Measurements from ENCODE around the gene LARP1.
"Not testable (repeated sequence)": the region's sequence is repeated elsewhere in the genome, so short reads cannot be mapped to it uniquely, and the experiment has no call there.

Gene LARP1

DNA sequence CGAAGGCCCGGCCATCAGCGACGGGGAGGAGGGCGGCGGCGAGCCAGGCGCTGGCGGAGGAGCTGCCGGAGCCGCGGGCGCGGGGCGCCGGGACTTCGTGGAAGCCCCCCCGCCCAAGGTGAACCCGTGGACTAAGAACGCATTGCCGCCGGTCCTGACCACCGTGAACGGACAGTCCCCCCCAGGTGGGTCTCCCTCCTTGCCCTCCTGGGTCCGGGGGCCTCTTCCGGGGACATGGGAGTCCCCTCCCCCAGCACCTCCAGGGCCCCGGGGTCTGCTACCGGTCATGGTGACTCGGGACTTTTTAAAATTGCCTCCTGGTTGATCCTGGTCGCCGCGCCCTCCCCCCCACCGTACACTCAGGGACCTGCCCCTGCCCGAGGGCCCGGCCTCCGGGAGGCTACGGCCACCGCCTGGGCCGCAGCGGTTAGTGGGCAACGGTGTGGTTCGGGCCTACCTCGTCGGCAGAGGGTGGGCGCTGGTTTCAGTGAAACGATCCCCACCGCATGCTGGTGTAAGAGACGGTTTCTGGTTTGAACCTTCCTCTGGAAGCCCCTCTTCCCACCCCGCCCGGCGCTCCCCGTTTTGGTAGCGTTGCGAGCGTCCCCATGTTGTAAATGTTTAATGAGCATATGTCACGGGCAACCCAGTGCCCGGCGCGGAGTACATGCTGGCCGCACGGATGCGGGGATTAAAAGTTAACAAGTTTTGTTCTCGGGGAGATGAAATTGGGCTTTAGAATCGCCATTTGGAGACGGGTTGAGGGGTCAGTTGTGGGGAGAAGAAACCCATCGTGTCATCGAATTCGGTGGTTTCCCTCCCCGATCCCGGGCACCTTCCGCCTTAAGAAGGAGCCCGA, 1.1 kb downstream of the LARP1 start:
- Histone ChIP-seq H3K27ac (ENCODE audit: low read length) (peak overlapping the region; percentile 92), H3K9me3 (ENCODE audit: control insufficient read depth in 1 of 2, low read length in 2 of 2) (no peaks in the 10 kb centered on the region), H3K27me3 (ENCODE audit: low read depth, low read length) (no peaks in the 10 kb centered on the region), H3K4me3 (ENCODE audit: low read depth in 1 of 2, low read length in 2 of 2) (peak overlapping the region; percentile 91 to 94), H3K4me1 (ENCODE audit: control insufficient read depth in 1 of 2, insufficient read depth in 2 of 2, low read length in 2 of 2) (peaks cover 21 to 35% of the 10 kb centered on the region in 2 donors), H3K36me3 (ENCODE audit: control insufficient read depth in 1 of 2, insufficient read depth in 2 of 2, low read length in 2 of 2) (no peaks in the 10 kb centered on the region)

DNA sequence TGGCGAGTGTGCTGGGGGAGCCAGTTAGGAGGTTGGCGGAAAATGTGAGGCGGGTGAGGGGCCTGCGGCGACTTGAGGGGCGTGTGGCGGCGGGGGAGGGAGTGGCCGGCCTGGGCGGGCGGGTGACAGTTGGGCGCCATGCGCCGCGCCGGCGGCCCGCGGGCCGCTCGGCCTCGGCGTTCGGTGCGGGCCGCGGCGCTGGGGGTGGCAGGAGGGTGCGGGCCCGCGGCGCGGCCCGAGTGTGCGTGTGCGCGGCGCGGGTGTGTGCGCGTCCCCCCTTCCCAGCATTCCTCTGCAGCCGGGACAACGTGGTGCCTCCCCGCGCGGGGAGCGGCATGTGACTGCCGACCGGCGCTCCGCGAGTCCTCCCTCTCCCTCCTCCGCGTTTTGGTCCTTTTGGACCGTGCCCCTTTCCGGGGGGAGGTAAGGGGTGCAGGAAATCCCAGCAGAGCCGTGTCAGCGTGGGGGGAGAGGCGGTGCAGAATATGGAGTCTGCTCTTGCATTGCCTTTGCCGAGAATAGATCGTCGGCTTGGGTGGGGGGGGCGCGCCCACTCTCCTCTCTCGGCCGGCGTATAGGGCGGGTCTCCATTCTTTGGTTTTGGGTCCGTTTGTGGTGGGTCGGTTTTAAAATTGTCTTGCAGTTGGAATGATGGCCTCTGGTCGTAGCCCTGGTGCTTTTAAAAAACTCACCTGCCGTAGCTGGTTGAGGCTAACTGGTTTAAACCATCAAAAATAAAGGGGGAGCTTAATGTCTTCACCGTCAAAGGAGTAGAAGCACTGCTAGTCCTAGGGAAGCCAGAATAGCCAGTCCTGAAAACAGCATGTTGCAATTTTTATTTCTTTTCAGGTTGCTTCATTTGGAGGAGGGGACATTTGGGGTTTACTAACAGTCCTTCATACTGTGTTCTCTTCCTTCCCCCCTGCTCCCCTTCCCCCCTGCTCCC, 2.0 kb downstream of the LARP1 start:
- Histone ChIP-seq H3K4me1 (ENCODE audit: control insufficient read depth in 1 of 2, insufficient read depth in 2 of 2, low read length in 2 of 2) (peaks cover 24 to 43% of the 10 kb centered on the region in 2 donors), H3K9me3 (ENCODE audit: control insufficient read depth in 1 of 2, low read length in 2 of 2) (no peaks in the 10 kb centered on the region), H3K4me3 (ENCODE audit: low read depth in 1 of 2, low read length in 2 of 2) (peak overlapping the region; percentile 91 to 94), H3K27ac (ENCODE audit: low read length) (peak overlapping the region; percentile 92), H3K36me3 (ENCODE audit: control insufficient read depth in 1 of 2, insufficient read depth in 2 of 2, low read length in 2 of 2) (no peaks in the 10 kb centered on the region), H3K27me3 (ENCODE audit: low read depth, low read length) (no peaks in the 10 kb centered on the region)

DNA sequence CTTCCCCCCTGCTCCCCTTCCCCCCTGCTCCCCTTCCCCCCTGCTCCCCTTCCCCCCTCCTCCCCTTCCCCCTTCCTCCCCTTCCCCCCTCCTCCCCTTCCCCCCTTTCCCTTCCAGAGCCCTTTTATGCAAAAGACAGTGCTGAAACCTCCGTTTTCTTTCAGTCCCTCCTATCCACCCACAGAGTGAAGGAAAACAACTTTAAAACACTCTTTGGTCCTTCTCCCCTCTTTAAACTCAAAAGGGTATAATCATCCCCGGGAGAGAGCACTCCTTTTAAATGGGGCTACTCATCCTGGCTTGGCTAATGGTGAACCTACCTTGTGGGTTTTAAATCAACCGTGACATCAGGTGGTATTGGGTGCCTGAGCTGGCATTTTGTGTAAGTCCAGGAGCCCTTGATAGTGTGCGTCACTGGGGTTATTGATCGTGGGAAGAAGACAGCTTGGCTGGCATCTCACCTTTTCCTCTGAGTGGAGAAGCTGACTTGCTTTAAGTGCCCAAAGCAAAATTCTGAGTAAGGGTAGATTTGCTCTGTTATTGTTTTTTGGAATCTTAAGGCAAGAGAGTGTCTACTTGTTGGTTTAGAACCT, 2.7 kb downstream of the LARP1 start:
- Histone ChIP-seq H3K27me3 (ENCODE audit: low read depth, low read length) (no peaks in the 10 kb centered on the region), H3K36me3 (ENCODE audit: control insufficient read depth in 1 of 2, insufficient read depth in 2 of 2, low read length in 2 of 2) (no peaks in the 10 kb centered on the region), H3K27ac (ENCODE audit: low read length) (peak overlapping the region; percentile 16), H3K9me3 (ENCODE audit: control insufficient read depth in 1 of 2, low read length in 2 of 2) (no peaks in the 10 kb centered on the region), H3K4me1 (ENCODE audit: control insufficient read depth in 1 of 2, insufficient read depth in 2 of 2, low read length in 2 of 2) (peaks cover 24 to 45% of the 10 kb centered on the region in 2 donors), H3K4me3 (ENCODE audit: low read depth in 1 of 2, low read length in 2 of 2) (peak overlapping the region; percentile 37 to 91)

- no peaks in the 10 kb centered on the region for H3K27me3 ChIP-seq (ENCODE audit: low read depth, low read length)
- peaks cover 23 to 39% of the 10 kb centered on the region in 2 donors for H3K4me1 ChIP-seq (ENCODE audit: control insufficient read depth in 1 of 2, insufficient read depth in 2 of 2, low read length in 2 of 2)
- H3K27ac ChIP-seq (ENCODE audit: low read length) = peak overlapping the region; percentile 16
- peak overlapping the region; percentile 37 to 49 for H3K4me3 ChIP-seq (ENCODE audit: low read depth in 1 of 2, low read length in 2 of 2)
- no peaks in the 10 kb centered on the region for H3K9me3 ChIP-seq (ENCODE audit: control insufficient read depth in 1 of 2, low read length in 2 of 2)
- no peaks in the 10 kb centered on the region for H3K36me3 ChIP-seq (ENCODE audit: control insufficient read depth in 1 of 2, insufficient read depth in 2 of 2, low read length in 2 of 2)
These were observed 3.3 kb downstream of the LARP1 start for GRCh38 chr5:154758493-154758892.

DNA sequence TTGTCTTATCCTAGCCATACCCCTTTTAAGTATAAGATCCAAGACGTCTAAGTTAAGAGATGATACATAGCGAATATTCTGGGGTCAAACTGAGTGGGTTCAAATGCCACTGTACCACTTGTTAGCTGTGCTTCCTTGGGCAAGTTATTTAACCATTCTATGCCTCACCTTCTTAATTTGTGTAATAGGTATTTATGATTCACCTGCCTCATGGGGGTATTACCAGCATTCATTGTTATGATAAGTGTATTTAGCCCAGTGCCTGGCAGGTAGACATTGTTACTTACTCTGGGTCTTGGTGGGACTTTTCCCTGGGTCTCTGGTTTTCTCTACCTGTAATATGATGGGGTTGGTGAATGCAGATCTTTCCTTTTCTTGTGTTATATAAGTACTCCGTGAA, 3.8 kb downstream of the LARP1 start:
- peaks cover 18 to 37% of the 10 kb centered on the region in 2 donors for H3K4me1 ChIP-seq (ENCODE audit: control insufficient read depth in 1 of 2, insufficient read depth in 2 of 2, low read length in 2 of 2)
- H3K27me3 ChIP-seq (ENCODE audit: low read depth, low read length) = no peaks in the 10 kb centered on the region
- no peak overlapping the region for H3K27ac ChIP-seq (ENCODE audit: low read length)
- H3K9me3 ChIP-seq (ENCODE audit: control insufficient read depth in 1 of 2, low read length in 2 of 2) = no peaks in the 10 kb centered on the region
- H3K4me3 ChIP-seq (ENCODE audit: low read depth in 1 of 2, low read length in 2 of 2) = peak overlapping the region in 1 of 2 donors; percentile 37
- no peaks in the 10 kb centered on the region for H3K36me3 ChIP-seq (ENCODE audit: control insufficient read depth in 1 of 2, insufficient read depth in 2 of 2, low read length in 2 of 2)

DNA sequence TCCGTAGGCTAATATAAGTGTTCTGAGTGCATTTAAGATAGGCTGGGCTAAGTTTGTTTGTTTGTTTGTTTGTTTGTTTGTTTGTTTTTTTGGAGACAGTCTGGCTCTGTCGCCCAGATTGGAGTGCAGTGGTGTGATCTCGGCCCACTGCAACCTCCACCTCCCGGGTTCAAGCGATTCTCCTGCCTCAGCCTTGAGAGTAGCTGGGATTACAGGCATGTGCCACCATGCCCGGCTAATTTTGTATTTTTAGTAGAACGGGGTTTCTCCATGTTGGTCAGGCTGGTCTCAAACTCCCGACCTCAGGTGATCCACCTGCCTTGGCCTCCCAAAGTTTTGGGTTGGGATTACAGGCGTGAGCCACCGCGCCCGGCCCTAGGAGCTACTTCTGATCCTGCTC, 4.7 kb downstream of the LARP1 start:
- not testable (repeated sequence) for H3K4me3 ChIP-seq (ENCODE audit: low read depth in 1 of 2, low read length in 2 of 2); H3K27ac ChIP-seq (ENCODE audit: low read length); H3K9me3 ChIP-seq (ENCODE audit: control insufficient read depth in 1 of 2, low read length in 2 of 2); H3K27me3 ChIP-seq (ENCODE audit: low read depth, low read length); H3K36me3 ChIP-seq (ENCODE audit: control insufficient read depth in 1 of 2, insufficient read depth in 2 of 2, low read length in 2 of 2)
- H3K4me1 ChIP-seq (ENCODE audit: control insufficient read depth in 1 of 2, insufficient read depth in 2 of 2, low read length in 2 of 2) = peaks cover 14 to 40% of the 10 kb centered on the region in 2 donors

DNA sequence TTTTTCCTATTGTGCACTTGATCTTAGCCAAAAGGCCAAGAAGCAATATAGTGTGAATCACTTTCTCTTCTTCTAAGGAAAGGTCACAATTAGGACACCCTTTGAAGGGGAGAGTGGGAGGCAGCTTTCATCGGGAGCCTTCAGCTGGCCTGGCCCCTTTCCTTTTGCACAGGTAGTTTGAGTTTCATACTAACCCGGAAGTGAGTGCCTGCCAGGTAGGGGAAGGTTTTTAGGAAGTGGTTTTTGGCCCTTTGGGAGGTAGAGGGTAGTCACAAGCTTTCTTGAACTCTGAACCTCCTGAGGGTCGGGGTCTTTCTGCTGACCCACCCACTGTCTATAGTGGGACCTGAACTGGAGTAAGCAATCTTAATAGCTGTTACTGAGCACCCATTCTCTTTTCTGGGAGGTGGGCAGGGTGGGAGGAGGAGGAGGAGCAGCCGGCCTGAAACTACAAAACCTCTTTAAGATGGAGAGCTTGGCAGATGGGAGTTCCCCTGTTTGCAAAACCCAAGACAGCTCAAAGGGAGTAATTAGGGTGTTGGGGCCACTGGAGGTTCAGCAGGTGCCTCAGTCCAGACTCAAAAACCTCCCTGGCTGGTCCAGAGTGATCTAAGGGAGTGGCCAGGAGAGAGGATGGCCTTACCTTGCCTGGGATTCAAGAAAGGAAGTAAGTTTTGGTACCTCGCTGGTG, 6.0 kb downstream of the LARP1 start:
- Histone ChIP-seq H3K27ac (ENCODE audit: low read length) (no peak overlapping the region), H3K27me3 (ENCODE audit: low read depth, low read length) (no peaks in the 10 kb centered on the region), H3K36me3 (ENCODE audit: control insufficient read depth in 1 of 2, insufficient read depth in 2 of 2, low read length in 2 of 2) (no peaks in the 10 kb centered on the region), H3K9me3 (ENCODE audit: control insufficient read depth in 1 of 2, low read length in 2 of 2) (no peaks in the 10 kb centered on the region), H3K4me3 (ENCODE audit: low read depth in 1 of 2, low read length in 2 of 2) (no peak overlapping the region), H3K4me1 (ENCODE audit: control insufficient read depth in 1 of 2, insufficient read depth in 2 of 2, low read length in 2 of 2) (peaks cover 20 to 48% of the 10 kb centered on the region in 2 donors)

DNA sequence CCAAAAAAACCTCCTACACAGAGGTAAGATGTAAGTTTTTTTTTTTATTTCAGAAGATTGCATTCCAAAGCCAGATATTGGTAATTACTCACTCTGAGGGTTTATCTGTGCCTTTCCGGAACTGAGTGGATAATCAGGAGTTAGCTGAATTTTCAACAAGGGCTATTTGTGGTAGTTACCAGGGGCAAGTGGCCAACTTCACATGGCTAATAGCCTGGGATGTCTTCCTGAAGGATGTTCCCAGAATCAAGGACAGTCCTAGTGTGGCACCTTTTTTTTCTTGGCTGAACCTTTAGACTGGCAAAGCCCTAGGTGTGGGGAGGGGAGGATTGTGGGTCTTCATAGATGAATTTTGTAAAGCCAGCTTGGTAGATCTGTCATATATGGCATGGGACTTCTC, 7.1 kb downstream of the LARP1 start:
- Histone ChIP-seq H3K27ac (ENCODE audit: low read length) (no peak overlapping the region), H3K27me3 (ENCODE audit: low read depth, low read length) (no peaks in the 10 kb centered on the region), H3K9me3 (ENCODE audit: control insufficient read depth in 1 of 2, low read length in 2 of 2) (no peaks in the 10 kb centered on the region), H3K4me1 (ENCODE audit: control insufficient read depth in 1 of 2, insufficient read depth in 2 of 2, low read length in 2 of 2) (peaks cover 31 to 59% of the 10 kb centered on the region in 2 donors), H3K36me3 (ENCODE audit: control insufficient read depth in 1 of 2, insufficient read depth in 2 of 2, low read length in 2 of 2) (no peaks in the 10 kb centered on the region), H3K4me3 (ENCODE audit: low read depth in 1 of 2, low read length in 2 of 2) (no peak overlapping the region)

DNA sequence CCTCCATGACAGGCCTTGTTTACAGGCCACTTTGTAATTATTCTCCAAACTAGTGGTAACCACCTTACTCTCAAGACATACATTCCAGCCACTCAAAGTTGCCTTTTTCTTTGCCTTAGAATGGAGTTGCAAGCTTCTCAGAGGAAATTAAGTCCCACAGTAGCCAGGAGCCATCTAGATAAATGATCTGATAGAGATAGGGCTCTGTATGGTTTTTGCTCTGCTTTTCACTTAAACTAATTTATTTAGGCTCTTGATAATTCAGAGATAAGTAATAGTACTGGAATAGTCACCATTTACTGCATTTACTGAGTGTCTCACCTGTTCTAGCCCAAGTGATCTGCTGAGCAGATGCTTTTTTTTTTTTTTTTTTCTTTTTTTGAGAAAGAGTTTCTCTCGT, 7.5 kb downstream of the LARP1 start:
- Histone ChIP-seq H3K4me3 (ENCODE audit: low read depth in 1 of 2, low read length in 2 of 2) (no peak overlapping the region), H3K27ac (ENCODE audit: low read length) (no peak overlapping the region), H3K9me3 (ENCODE audit: control insufficient read depth in 1 of 2, low read length in 2 of 2) (no peaks in the 10 kb centered on the region), H3K4me1 (ENCODE audit: control insufficient read depth in 1 of 2, insufficient read depth in 2 of 2, low read length in 2 of 2) (peaks cover 35 to 63% of the 10 kb centered on the region in 2 donors), H3K36me3 (ENCODE audit: control insufficient read depth in 1 of 2, insufficient read depth in 2 of 2, low read length in 2 of 2) (no peaks in the 10 kb centered on the region), H3K27me3 (ENCODE audit: low read depth, low read length) (no peaks in the 10 kb centered on the region)

DNA sequence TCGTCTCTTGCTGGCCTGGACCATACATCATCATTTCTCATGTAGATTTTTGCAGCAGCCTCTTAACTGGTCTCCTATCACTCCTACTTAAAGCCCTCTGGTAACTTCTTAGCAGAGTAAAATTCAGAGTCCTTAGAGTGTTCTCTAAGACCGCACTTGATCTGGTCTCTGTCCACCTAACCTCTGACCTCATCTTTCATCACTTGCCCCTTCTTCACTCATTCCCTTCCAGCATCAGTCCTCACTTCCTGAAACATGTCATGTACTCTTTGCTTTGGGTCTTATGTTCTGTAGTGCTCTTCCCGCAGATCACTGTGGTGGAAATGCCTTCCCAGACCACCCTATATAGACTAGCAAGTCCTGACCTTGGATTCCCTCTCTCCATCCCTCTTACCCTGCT, 9.8 kb downstream of the LARP1 start:
- Histone ChIP-seq H3K27ac (ENCODE audit: low read length) (no peak overlapping the region), H3K4me1 (ENCODE audit: control insufficient read depth in 1 of 2, insufficient read depth in 2 of 2, low read length in 2 of 2) (peaks cover 42 to 66% of the 10 kb centered on the region in 2 donors), H3K9me3 (ENCODE audit: control insufficient read depth in 1 of 2, low read length in 2 of 2) (no peaks in the 10 kb centered on the region)

More for the DNA sequence above, 9.8 kb downstream of the LARP1 start:
- no peak overlapping the region for H3K4me3 ChIP-seq (ENCODE audit: low read depth in 1 of 2, low read length in 2 of 2)
- H3K36me3 ChIP-seq (ENCODE audit: control insufficient read depth in 1 of 2, insufficient read depth in 2 of 2, low read length in 2 of 2) = no peaks in the 10 kb centered on the region
- no peaks in the 10 kb centered on the region for H3K27me3 ChIP-seq (ENCODE audit: low read depth, low read length)

All from muscle layer of duodenum (tissue), 2 donors.